Endodermal cell (in vitro differentiated cells): ENCODE data around the gene ELP5. TPM values are rescaled to one million over a fixed set of nuclear protein-coding genes. Genes with fewer than 3 reads are reported as not detected.

Source experiments
- DNase-seq: peaks from one replicate; pipeline ENCODE4 v3.0.0-alpha.2; 2017
- H3K27ac ChIP-seq: 2 replicates; pipeline ENCODE4 v1.5.1; 2013; ENCODE audit warnings: mild to moderate bottlenecking, low read depth, low read length, moderate library complexity
- H3K27me3 ChIP-seq: 2 replicates; pipeline ENCODE4 v1.6.1; 2013; ENCODE audit warnings: mild to moderate bottlenecking, low read length, moderate library complexity; ENCODE audit not compliant: insufficient read depth, control insufficient read depth, poor library complexity, severe bottlenecking
- H3K36me3 ChIP-seq: 2 replicates; pipeline ENCODE4 v1.7.0; 2013; ENCODE audit warnings: mild to moderate bottlenecking, low read length, moderate library complexity; ENCODE audit not compliant: control insufficient read depth, insufficient read depth
- H3K4me1 ChIP-seq: one replicate; pipeline ENCODE4 v1.7.0; 2013; ENCODE audit warnings: low read length; ENCODE audit not compliant: control insufficient read depth, insufficient read depth
- H3K4me3 ChIP-seq: 2 replicates; pipeline ENCODE4 v1.5.1; 2013; ENCODE audit warnings: mild to moderate bottlenecking, low read length, moderate library complexity
- H3K9ac ChIP-seq: 2 replicates; pipeline ENCODE4 v1.6.1; 2013; ENCODE audit warnings: mild to moderate bottlenecking, low read length, moderate library complexity; ENCODE audit not compliant: poor library complexity, severe bottlenecking; ENCODE audit errors: extremely low read depth
- H3K9me3 ChIP-seq: 2 replicates; pipeline ENCODE4 v1.6.1; 2013; ENCODE audit warnings: mild to moderate bottlenecking, low read length, moderate library complexity; ENCODE audit not compliant: control insufficient read depth
- H3K27ac Mint-ChIP-seq: 2 replicates; pipeline ENCODE4 v1.8.0; 2020; ENCODE audit warnings: mixed read lengths
- H3K27me3 Mint-ChIP-seq: 2 replicates; pipeline ENCODE4 v1.8.0; 2021; ENCODE audit warnings: mild to moderate bottlenecking, mixed read lengths; ENCODE audit not compliant: insufficient read depth
- H3K36me3 Mint-ChIP-seq: 2 replicates; pipeline ENCODE4 v1.8.0; 2020; ENCODE audit warnings: low read depth, mixed read lengths
- H3K4me1 Mint-ChIP-seq: 2 replicates; pipeline ENCODE4 v1.8.0; 2020; ENCODE audit warnings: mixed read lengths
- H3K4me3 Mint-ChIP-seq: 2 replicates; pipeline ENCODE4 v1.8.0; 2020; ENCODE audit warnings: mild to moderate bottlenecking, moderate library complexity, mixed read lengths
- H3K9me3 Mint-ChIP-seq: 2 replicates; pipeline ENCODE4 v1.8.0; 2020; ENCODE audit warnings: mild to moderate bottlenecking, mixed read lengths
- CTCF ChIP-seq: fragments of 200-600 bp; sonication (generic); conservative IDR thresholded peaks from 2 replicates; pipeline ENCODE4 v1.5.0; 2021; ENCODE audit warnings: antibody characterized with exemption, mild to moderate bottlenecking
- WGBS, 2 experiments: methylation state at CpG; one replicate each; pipeline versions ENCODE4 v1.1.5 to v1.1.7; 2013; ENCODE audit warnings: missing lambda C conversion rate in 2 of 2, mixed read lengths in 1 of 2; ENCODE audit not compliant: insufficient coverage in 1 of 2, insufficient read length in 1 of 2; 5-methylcytosine and 5-hydroxymethylcytosine counted together
- total RNA-seq, 2 donors: library from RNA; stranded (reverse); fragmentation: NEBNext Ultra II Directional in 1 of 2; extraction: Animal tissue kit (Norgen Biotek cat#: 25700) in 1 of 2; gene quantifications; 2 replicates in 1 of 2; 3 replicates in 1 of 2; pipeline ENCODE4 v1.2.1, GENCODE V29; 2021

ELP5 gene
- total RNA-seq, 2 donors from 2014 or later = 45.3 to 68.0 TPM

GRCh38 chr17:7279448-7279847 is 27.4 kb downstream of the ELP5 start:
- Mint-ChIP-seq H3K27me3 (peaks cover 31% of the 10 kb centered on the region), H3K4me3 (no peak overlapping the region), H3K27ac (no peak overlapping the region), H3K36me3 (no peaks in the 10 kb centered on the region), H3K4me1 (peaks cover 6% of the 10 kb centered on the region), H3K9me3 (no peaks in the 10 kb centered on the region)
- Histone ChIP-seq H3K4me1 (peaks cover 5% of the 10 kb centered on the region), H3K4me3 (no peak overlapping the region), H3K27ac (no peak overlapping the region), H3K9me3 (no peaks in the 10 kb centered on the region), H3K27me3 (peaks cover 16% of the 10 kb centered on the region), H3K9ac (no peak overlapping the region), H3K36me3 (no peaks in the 10 kb centered on the region)
- WGBS, 2 experiments = 91 to 94% methylated on average over 7 of the region's 8 CpGs
- no peak for TF ChIP-seq CTCF
- no peak for DNase-seq

DNA sequence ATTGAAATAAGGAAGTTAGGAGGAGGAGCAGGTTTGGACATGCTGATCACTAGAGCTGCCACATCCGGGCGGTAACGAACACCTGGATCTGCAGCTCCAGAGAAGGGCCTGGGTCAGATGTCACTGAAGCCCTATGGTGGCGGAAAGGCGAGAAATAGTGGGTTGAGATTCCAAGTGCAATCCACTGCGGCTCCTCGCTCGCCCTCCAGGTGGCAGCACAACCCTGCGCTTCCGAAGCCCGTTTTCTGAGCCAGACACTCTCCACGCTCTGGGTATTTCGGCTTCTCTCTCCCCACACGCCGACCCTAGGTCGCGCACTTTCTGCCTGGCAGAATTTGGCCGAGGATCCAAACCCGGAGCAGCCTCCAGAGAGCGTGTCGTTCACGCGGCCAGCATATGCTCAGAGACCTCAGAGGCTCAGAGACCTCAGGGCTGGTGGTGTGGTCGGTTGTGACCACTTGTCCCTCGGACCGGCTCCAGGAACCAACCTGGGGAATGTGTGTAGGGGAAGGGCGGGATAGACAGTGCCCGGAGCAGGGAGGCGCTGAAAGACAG is 28.6 kb downstream of the ELP5 start:
- peak overlapping the region; percentile 67 for H3K4me3 ChIP-seq
- 2 to 3% methylated on average over 14 to 29 of the region's 29 CpGs for WGBS, 2 experiments
- peak; percentile 98 for DNase-seq
- peak overlapping the region; percentile 4 for H3K9ac ChIP-seq
- Mint-ChIP-seq H3K9me3 (no peaks in the 10 kb centered on the region), H3K4me3 (peak overlapping the region; percentile 60), H3K4me1 (peaks cover 6% of the 10 kb centered on the region), H3K27me3 (peaks cover 31% of the 10 kb centered on the region), H3K27ac (peak overlapping the region; percentile 61), H3K36me3 (no peaks in the 10 kb centered on the region)
- H3K27me3 ChIP-seq = peaks cover 16% of the 10 kb centered on the region
- H3K36me3 ChIP-seq = no peaks in the 10 kb centered on the region
- peak; percentile 94 for TF ChIP-seq CTCF
- peak overlapping the region; percentile 18 for H3K27ac ChIP-seq
- H3K9me3 ChIP-seq = no peaks in the 10 kb centered on the region
- H3K4me1 ChIP-seq = peaks cover 5% of the 10 kb centered on the region

DNA sequence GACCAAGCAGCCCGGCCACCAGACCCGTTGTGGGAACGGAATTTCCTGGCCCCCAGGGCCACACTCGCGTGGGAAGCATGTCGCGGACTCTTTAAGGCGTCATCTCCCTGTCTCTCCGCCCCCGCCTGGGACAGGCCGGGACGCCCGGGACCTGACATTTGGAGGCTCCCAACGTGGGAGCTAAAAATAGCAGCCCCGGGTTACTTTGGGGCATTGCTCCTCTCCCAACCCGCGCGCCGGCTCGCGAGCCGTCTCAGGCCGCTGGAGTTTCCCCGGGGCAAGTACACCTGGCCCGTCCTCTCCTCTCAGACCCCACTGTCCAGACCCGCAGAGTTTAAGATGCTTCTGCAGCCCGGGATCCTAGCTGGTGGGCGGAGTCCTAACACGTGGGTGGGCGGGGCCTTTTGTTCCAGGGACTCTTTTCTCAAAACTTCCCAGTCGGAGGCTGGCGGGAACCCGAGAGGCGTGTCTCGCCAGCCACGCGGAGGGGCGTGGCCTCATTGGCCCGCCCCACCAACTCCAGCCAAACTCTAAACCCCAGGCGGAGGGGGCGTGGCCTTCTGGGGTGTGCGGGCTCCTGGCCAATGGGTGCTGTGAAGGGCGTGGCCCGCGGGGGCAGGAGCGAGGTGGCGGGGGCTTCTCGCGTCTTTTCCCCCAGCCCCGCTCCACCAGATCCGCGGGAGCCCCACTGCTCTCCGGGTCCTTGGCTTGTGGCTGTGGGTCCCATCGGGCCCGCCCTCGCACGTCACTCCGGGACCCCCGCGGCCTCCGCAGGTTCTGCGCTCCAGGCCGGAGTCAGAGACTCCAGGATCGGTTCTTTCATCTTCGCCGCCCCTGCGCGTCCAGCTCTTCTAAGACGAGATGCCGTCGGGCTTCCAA is 29.3 kb downstream of the ELP5 start, which contains the start of gene SLC2A4:
Gene SLC2A4, plus strand, starts transcription at position 645 of the 879 bp plus-strand sequence. Its CDS starts 217 bp downstream, at position 862.
- H3K9me3 ChIP-seq = no peaks in the 10 kb centered on the region
- Mint-ChIP-seq H3K36me3 (no peaks in the 10 kb centered on the region), H3K4me1 (peaks cover 6% of the 10 kb centered on the region), H3K27ac (peak within 1 kb of the TSS; percentile 70), H3K4me3 (peak within 1 kb of the TSS; percentile 60), H3K27me3 (peaks cover 33% of the 10 kb centered on the region), H3K9me3 (no peaks in the 10 kb centered on the region)
- H3K36me3 ChIP-seq = no peaks in the 10 kb centered on the region
- H3K27me3 ChIP-seq = peaks cover 16% of the 10 kb centered on the region
- peaks cover 5% of the 10 kb centered on the region for H3K4me1 ChIP-seq
- peak; percentile 100 for DNase-seq
- H3K4me3 ChIP-seq = peak within 1 kb of the TSS; percentile 67
- H3K9ac ChIP-seq = peak within 1 kb of the TSS; percentile 30
- WGBS, 2 experiments = 0 to 1% methylated on average over 29 to 71 of the region's 71 CpGs
- no peak for TF ChIP-seq CTCF
- H3K27ac ChIP-seq = peak within 1 kb of the TSS; percentile 18
